GM21576 (cell line): ENCODE data around the gene KRT3.

Source experiments
- ATAC-seq: cut with Tn5 transposase; IDR thresholded peaks from one replicate; pipeline ENCODE4 v1.9.1; 2021; ENCODE audit warnings: mild to moderate bottlenecking, moderate library complexity; ENCODE audit not compliant: unreplicated experiment

The KRT3 gene

GRCh38 chr12:52828156-52828555 lies 32.2 kb upstream of the KRT3 start:
- ATAC-seq = no peak

GRCh38 chr12:52827499-52828090 lies 31.7 kb upstream of the KRT3 start:
- ATAC-seq = no peak

- no peak for ATAC-seq
These were observed 30.9 kb upstream of the KRT3 start for GRCh38 chr12:52826611-52827498.

GRCh38 chr12:52825961-52826360 lies 30.0 kb upstream of the KRT3 start:
- no peak for ATAC-seq

DNA sequence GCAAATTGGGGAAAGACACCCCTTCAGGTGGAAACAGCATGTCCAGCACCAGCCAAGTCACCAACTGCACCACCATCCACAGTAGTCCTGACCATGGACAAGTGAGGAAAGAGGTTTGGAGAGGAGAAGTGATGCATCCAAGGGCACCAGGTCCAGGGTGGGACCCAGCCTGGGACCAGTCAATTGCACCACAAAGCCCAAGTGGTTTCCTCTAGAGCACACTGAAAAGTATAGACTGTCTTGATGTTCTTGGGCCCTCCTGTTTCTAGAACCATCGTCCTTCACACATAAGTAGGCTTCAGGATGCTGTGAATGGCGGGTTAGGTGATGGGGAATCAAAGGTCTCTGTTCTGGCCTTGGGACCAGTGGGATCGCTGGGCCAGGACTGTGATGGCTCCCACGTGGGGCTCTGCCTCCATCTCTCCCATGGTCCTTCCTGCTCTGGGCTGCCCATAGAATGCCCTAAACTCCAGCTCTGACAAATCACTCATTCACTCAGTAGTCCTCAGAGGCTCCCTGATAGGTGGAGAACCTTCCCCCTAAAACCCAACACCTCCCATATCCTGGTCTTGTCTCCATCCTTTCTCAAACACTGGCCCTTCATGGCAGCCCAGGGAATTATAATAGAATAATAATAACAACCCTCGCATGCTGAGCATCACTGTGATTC lies 29.0 kb upstream of the KRT3 start:
- ATAC-seq = no peak

- no peak for ATAC-seq
These were observed 28.0 kb upstream of the KRT3 start for GRCh38 chr12:52823761-52824450.

DNA sequence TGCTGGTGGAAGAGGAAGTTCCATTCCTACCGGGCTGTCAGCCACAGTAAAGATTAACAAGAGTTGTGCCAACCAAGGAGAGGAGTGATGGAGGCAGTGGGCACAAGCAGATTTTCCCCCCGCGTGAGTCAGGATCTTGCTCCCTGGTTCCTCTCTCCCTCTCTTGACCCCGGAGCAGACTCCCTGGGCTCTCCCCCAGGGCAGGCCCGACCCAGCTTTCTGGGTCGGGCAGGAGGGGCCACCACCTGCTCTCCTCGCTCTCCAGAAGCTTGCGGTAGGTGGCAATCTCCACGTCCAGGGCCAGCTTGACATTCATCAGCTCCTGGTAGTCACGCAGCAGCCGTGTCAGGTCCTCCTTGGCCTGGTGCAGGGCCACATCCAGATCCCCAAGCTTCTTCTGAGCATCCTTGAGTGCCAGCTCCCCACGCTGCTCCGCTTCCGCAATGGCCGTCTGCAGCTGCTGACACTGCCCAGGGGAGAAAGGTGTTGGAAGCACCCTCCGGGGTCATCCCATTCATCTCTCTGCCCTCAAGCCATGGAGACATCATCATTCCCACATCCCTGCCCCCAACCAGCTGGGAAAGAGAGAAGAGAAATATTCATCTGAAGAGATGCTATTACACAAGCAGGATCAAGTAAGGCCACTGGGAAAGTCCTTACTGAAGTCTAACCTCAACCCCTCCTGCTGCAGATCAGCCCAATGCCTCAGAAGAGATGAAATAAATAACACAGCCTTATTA lies 27.0 kb upstream of the KRT3 start:
- no peak for ATAC-seq

GRCh38 chr12:52821826-52822660 lies 26.1 kb upstream of the KRT3 start:
- ATAC-seq = no peak

DNA sequence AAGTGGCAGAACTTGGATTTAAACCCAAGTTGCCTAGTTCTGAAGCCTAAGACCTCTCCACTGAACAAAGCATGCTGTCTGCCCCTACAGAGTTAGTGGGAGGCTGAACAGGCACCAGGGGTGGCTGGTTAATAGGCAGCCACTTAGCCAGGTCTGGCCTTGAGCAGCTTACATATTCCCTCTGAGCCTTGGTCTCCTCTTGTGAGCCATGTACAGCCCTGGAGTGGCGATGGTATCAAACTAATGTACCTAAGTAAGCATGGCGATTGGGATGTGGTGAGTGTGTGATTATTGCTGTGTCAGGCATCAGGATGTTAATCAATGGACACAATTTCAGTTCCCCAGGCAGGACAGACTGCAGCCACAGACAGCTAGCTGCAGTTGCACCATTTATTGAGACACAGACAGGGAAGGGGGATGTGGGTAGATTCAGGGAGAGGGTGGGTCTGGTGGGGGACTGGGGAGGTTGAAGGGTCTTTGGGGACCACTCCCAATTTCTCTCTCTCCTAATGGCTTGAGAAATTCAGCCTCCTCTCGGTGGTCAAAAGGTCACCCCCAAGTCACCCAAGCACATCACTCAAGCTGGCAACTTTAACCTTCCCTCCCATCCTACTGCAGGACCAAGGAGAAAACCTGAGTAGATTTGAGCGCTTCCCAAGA lies 25.3 kb upstream of the KRT3 start:
- no peak for ATAC-seq

- no peak for ATAC-seq
These were observed 24.6 kb upstream of the KRT3 start for GRCh38 chr12:52820521-52820920.

DNA sequence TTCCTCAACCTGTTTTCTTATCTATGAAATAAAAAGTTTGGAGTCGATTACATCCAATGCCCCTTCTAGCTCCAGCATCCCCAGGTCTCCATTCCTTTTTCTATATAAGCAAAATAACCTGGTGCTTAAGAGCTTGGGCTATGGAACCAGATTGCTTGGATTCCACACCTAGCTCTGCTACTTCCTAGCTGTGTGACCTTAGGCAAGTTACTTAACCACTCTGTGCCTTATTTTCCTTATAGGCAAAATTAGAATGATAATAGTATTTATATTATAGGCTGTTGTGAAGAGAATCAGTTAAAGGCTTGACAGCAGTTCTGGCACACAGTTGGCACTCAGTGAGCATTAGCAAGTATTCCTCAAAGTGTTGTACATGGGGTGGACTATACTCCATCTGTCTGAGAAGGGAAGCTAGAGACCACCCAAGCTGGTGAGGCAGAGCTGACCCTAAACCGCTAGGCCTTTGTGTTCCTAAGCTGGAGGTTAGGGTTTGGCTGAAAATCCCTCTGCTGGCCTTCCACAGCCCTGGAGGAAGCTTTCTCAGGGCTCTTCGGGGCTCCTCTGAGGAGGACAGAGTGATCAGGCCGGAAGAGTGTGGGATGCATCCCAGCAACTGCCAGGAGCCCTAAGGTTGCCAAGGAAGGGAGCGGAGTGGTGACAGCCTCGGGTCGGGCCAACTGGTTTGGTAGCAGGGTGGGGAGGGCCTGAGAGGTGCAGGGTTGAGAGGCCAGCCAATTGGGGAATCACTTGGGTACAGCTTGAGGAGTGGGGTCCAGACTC lies 24.0 kb upstream of the KRT3 start:
- no peak for ATAC-seq

GRCh38 chr12:52818887-52819420 lies 23.0 kb upstream of the KRT3 start:
- no peak for ATAC-seq

DNA sequence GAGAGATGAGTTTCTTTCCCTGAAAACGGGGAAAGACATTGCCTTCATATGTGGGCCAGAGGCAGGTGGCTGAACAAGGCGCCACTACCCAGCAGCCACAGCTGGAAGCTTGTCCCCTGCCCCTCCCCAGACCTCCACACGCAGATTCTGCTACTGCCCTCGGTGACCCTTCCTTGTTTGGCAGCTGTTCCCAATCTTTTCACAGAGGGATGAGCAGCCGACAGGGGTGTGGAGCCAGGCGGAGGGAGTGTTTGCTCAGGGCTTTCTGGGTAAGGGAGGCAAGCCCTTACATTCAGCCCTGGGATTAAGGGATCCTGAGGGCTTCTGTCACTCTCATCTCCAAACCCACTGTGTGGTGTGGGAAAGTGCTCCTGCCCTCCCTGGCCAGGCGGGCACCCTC lies 22.5 kb upstream of the KRT3 start:
- no peak for ATAC-seq

- ATAC-seq = no peak
These were observed 21.9 kb upstream of the KRT3 start for GRCh38 chr12:52817699-52818238.

DNA sequence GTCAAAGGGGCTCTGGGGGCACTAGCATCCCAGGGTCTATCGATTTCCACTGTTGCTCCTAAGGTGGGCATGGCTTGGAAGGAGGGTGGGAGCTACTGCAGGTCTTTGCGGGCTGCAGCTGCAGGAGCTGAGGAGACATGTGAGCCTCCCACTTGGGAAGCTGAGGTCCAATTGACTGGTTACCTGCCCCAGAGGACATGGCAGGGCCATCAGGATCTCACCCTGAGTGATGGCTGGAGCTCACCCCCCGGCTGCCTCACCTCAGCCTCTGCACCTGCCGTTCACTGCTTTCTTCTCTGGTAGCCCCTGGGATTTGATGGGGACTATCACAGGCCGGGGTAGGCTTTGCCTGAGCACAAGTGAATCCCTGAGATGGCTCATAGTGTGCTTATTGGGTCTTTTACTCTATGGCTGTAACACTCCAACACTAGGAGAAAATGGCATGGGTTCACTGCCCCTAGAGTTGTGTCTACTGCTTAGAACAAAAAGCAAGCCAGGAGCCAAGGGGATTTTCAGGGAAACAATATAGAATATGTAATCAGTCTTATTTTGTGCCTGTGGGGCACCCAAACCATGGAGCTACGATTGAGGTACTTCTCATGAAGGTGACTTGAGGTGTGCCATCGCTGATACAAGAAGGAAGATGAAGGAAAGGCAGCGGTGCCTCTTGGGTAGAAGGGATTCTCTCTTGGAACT lies 21.2 kb upstream of the KRT3 start:
- no peak for ATAC-seq

GRCh38 chr12:52815676-52816588 lies 20.0 kb upstream of the KRT3 start:
- ATAC-seq = no peak
